ENCODE results near the gene MRTFA. TPM values are rescaled to one million over a fixed set of nuclear protein-coding genes. Genes with fewer than 3 reads are reported as not detected.
A peak's percentile ranks its signal among the peaks of the same experiment; 100 is the strongest.

The MRTFA gene
- total and polyA plus RNA-seq, 9 of the 15 experiments (the other 6 are each of a cell fraction or from before 2014, with no cell fraction given), result 0.84 to 21.1 (median 3.7) TPM

DNA sequence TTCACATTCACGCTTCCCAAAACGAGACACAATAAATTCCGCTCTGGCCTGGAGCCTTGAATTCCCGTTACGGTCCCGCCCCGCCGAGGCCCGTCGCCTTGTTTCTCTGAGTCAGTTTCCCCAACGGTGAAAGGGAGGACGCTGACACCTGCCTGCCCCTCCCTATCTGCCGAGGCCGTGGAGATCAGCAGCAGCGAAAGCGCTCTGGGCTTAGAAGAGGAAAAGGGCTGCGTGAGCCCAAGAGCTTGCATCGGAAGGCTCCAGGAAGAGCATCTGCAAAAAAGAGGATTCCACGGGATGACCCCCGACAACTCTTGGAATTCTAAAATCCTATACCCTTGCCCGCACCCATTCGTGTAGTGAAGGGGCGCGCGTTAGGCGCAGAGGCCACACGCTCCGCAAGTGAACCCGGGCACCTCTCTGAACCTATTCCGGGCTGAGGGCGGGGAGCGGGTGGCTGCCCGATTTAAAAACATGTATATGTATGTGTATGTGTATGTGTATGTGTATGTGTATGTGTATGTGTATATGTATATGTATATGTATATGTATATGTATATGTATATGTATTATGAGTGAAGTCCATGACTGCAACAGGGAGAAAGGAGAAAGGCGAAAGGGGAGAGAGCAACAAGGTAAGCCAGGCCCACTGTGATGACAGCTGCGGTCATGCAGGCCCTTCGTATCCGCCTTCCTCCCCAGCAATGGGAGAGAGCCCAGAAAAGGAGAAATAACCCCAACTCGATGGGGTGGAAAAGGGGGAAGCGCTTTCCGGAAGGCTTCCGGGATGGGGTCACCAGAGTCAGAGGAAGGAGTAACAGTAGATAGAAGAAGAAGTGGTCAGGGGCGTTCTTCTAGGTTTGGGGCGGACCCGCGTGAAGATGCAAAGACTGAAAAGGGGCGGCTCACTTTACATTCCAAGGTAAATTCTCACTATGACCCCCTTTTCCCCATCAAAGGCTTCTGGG, 948 bp upstream of the MRTFA start:
- peak overlapping the region; percentile 86 for H3K4me3 ChIP-seq
- H3K9me3 ChIP-seq (replicated peaks; ENCODE audit: control insufficient read depth, insufficient read depth, low read depth, low read length), result no peaks in the 10 kb centered on the region
- intact Hi-C loops (cut with micrococcal nuclease) (no loop called here), in situ Hi-C loops (cut with MboI) (no loop called here)
- DNase-seq (ENCODE audit: extremely low read depth in 1 of 4, low spot score in 3 of 4) (peak in 3 of 4 experiments; percentile 31 to 42 (median 37)), ATAC-seq (peak; percentile 4; the same call in 1 of the 3 replicates), FAIRE-seq (no peak)
- WGBS (ENCODE audit: insufficient coverage, low coverage, missing lambda C conversion rate), result 41% methylated on average over 37 of the region's 46 CpGs
- H3K27me3 ChIP-seq (ENCODE audit: control insufficient read depth in 2 of 2, insufficient read depth in 2 of 2, low read length in 2 of 2), result no peaks in the 10 kb centered on the region
- peaks cover 13 to 23% of the 10 kb centered on the region in 2 experiments; a peak in 4 of 5 replicates for H3K4me1 ChIP-seq (replicated peaks in 1 of 2; ENCODE audit: control insufficient read depth in 2 of 2, insufficient read depth in 2 of 2, low read length in 2 of 2)
- no peaks in the 10 kb centered on the region for H3K36me3 ChIP-seq (ENCODE audit: control insufficient read depth, insufficient read depth, low read length)
- H3K9me1 ChIP-seq (ENCODE audit: control insufficient read depth, insufficient read depth, low read length), result no peaks in the 10 kb centered on the region
- POLR2A ChIA-PET, result interaction anchor here (0.6 to 3.8 kb wide), 10 partner anchors 11 to 1567 kb away, joined by 3 to 20 read pairs (median 4); no protein-coding TSS in a partner anchor
- H3K4me2 ChIP-seq (ENCODE audit: insufficient read depth, low read length), result peak overlapping the region; percentile 93
- peaks cover 38% of the 10 kb centered on the region for H3K79me2 ChIP-seq (ENCODE audit: control insufficient read depth, insufficient read depth, low read length)
- 0 out of 2 replicates have a peak, but pooled peaks cover 4% of the 10 kb centered on the region for H4K20me1 ChIP-seq (replicated peaks; ENCODE audit: control insufficient read depth, insufficient read depth, low read length)
- H2AFZ ChIP-seq (ENCODE audit: low read depth, low read length), result peak overlapping the region; percentile 97
- peak overlapping the region; percentile 94 to 98 for H3K9ac ChIP-seq (ENCODE audit: insufficient read depth in 1 of 2, low read depth in 2 of 2, low read length in 2 of 2)
- CTCF ChIA-PET (ENCODE audit: low intra/inter-chr PET ratio), result no interaction called here
- peak overlapping the region; percentile 94 for H3K27ac ChIP-seq (ENCODE audit: extremely low read depth, low read depth, low read length)
- TSS peak; percentile 80 for BruUV-seq (replicated peaks)
- TF ChIP-seq, protein P1, sequence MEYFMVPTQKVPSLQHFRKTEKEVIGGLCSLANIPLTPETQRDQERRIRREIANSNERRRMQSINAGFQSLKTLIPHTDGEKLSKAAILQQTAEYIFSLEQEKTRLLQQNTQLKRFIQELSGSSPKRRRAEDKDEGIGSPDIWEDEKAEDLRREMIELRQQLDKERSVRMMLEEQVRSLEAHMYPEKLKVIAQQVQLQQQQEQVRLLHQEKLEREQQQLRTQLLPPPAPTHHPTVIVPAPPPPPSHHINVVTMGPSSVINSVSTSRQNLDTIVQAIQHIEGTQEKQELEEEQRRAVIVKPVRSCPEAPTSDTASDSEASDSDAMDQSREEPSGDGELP (CRISPR knock-in tag; IDR thresholded peaks at IDR 0.05; ENCODE audit: borderline replicate concordance), result no peak
- no peak for TF ChIP-seq ZNF398 (CRISPR knock-in tag; IDR thresholded peaks at IDR 0.05)
- TF ChIP-seq ZFX (CRISPR knock-in tag; IDR thresholded peaks at IDR 0.05), result peak; percentile 49
- TF ChIP-seq BRCA1 (IDR thresholded peaks at IDR 0.05), result no peak
- 0 out of 2 replicates have a peak, but pooled peaks have one; percentile 54 for TF ChIP-seq BRCA1 (CRISPR knock-in tag; IDR thresholded peaks at IDR 0.05)
- 0 out of 2 replicates have a peak, but pooled peaks have one; percentile 9 for TF ChIP-seq DPF2 (IDR thresholded peaks at IDR 0.05)
- 0 out of 4 replicates have a peak, but pooled peaks of 1 of the 2 experiments have one; percentile 14 for TF ChIP-seq ARNT (IDR thresholded peaks at IDR 0.05)
- TF ChIP-seq SMARCA4 (IDR thresholded peaks at IDR 0.05), result no peak
- peak; percentile 17; the same call in 1 of the 2 replicates for TF ChIP-seq L3MBTL2 (IDR thresholded peaks at IDR 0.05)
- peak in 1 of 2 experiments; percentile 78; a peak in 2 of 4 replicates for TF ChIP-seq KDM1A (IDR thresholded peaks at IDR 0.05)
- TF ChIP-seq, protein P2, sequence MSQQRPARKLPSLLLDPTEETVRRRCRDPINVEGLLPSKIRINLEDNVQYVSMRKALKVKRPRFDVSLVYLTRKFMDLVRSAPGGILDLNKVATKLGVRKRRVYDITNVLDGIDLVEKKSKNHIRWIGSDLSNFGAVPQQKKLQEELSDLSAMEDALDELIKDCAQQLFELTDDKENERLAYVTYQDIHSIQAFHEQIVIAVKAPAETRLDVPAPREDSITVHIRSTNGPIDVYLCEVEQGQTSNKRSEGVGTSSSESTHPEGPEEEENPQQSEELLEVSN (IDR thresholded peaks at IDR 0.05; ENCODE audit: borderline replicate concordance in 1 of 2, extremely low read depth in 1 of 2, insufficient read depth in 1 of 2, insufficient read length in 1 of 2, low read depth in 1 of 2, low read length in 1 of 2, poor library complexity in 1 of 2, severe bottlenecking in 1 of 2), result peak in 1 of 2 experiments; percentile 1
- TF ChIP-seq, protein P3, sequence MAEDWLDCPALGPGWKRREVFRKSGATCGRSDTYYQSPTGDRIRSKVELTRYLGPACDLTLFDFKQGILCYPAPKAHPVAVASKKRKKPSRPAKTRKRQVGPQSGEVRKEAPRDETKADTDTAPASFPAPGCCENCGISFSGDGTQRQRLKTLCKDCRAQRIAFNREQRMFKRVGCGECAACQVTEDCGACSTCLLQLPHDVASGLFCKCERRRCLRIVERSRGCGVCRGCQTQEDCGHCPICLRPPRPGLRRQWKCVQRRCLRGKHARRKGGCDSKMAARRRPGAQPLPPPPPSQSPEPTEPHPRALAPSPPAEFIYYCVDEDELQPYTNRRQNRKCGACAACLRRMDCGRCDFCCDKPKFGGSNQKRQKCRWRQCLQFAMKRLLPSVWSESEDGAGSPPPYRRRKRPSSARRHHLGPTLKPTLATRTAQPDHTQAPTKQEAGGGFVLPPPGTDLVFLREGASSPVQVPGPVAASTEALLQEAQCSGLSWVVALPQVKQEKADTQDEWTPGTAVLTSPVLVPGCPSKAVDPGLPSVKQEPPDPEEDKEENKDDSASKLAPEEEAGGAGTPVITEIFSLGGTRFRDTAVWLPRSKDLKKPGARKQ (CRISPR knock-in tag; IDR thresholded peaks at IDR 0.05), result 0 out of 2 replicates have a peak, but pooled peaks have one; percentile 57
